Astrocyte of the cerebellum (primary cell): ENCODE results near the gene GRID1.

Source experiments
- DNase-seq: peaks from one replicate; pipeline ENCODE4 v3.0.0-alpha.2; 2011; ENCODE audit warnings: low read depth
- H3K4me3 ChIP-seq: 2 replicates; pipeline ENCODE4 v1.5.1; 2011; ENCODE audit warnings: mild to moderate bottlenecking, low read depth, low read length, moderate library complexity
- CTCF ChIP-seq: IDR thresholded peaks from 2 replicates; pipeline ENCODE4 v1.5.1; 2012; ENCODE audit warnings: low read length, low read depth, moderate library complexity, mild to moderate bottlenecking; ENCODE audit errors: missing control alignments
- in situ Hi-C: cut with HindIII; loops from 2 replicates; pipeline ENCODE4 v1.10.0; 2017; ENCODE audit warnings: low sequenced_read_pairs

Gene GRID1

DNA sequence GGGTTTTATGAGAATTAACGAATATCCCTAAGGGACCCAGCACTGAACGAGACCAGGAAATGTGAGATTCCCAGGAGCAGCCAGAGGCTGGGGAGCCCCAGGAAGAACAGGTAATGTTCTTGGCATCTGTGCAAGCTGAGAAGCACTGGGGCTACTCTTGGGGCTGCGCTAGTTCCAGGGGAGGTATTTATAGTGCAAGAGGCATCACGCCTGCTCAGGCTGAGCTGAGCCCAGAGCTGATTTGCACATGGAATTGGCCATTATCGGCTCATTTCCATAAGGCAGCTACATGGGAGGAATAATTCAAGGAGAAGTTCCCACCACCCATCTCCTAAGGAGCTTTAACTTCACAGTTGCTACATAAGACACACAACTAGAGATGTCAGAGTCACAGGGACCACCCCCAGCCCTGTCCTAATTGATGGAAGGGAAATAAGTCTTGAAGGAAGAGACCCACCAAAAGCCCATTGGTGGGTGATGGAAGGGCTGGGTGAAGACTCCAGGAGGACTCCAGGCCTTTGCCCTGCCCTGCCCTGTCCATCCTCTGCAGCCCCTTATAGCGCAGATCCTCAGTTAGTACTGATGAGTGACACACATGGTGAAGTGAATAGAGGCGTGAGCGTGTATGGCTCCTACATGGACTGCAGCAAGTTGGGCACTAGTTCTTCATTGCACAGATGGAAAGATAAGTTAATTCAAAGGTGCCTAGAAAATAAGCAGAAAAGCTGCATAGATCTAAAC, 178.9 kb downstream of the GRID1 start:
- no peak for DNase-seq
- H3K4me3 ChIP-seq = no peak overlapping the region
- TF ChIP-seq CTCF = no peak
- in situ Hi-C loops = no loop called here

DNA sequence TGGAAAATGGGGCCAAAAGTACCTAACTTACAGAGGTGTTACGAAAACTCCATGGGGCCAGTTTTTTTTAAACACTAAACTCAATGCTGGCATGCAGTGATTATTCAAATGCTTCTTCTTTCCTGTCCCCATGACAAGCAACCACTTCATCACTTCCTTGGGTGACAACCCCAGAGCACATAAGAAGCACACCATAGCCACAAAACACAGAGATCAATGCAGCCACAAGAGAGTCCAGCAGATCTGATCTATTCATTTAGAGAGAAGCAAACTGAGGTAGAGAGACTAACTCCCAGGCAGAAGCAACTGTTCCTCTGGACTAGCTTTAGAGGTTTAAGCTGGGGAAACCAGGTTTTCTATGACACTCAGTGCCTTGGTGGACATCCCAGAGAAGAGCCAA, 180.0 kb downstream of the GRID1 start:
- in situ Hi-C loops = no loop called here

GRCh38 chr10:86182595-86182994, 184.0 kb downstream of the GRID1 start:
- TF ChIP-seq CTCF = no peak
- DNase-seq = no peak
- no peak overlapping the region for H3K4me3 ChIP-seq
- in situ Hi-C loops = no loop called here

More for the DNA sequence above, 180.0 kb downstream of the GRID1 start:
- no peak for DNase-seq
- H3K4me3 ChIP-seq = no peak overlapping the region
- no peak for TF ChIP-seq CTCF

- in situ Hi-C loops = no loop called here
- no peak overlapping the region for H3K4me3 ChIP-seq
- no peak for TF ChIP-seq CTCF
- no peak for DNase-seq
Observed at GRCh38 chr10:86182150-86182549, 184.4 kb downstream of the GRID1 start.

DNA sequence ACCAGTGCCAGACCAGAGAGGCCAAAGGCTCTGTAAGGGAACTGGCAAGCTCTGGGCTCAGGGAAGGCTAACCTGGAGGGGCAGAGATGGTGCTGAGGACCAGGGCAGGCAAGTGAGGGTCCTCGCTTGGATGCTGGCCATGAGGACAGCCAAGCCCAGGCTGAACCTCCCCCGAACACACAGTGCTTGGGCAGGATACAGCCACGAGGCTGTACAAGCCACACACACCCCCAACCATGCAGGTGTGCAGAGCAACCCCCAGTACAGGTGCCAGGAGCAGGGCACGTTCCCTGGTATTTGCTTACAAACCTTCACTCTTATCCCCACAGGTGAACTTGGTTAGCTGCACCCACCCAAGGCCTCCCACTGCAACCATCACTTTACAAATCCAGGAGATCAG, 185.7 kb downstream of the GRID1 start:
- no peak overlapping the region for H3K4me3 ChIP-seq
- TF ChIP-seq CTCF = no peak
- DNase-seq = no peak
- in situ Hi-C loops = no loop called here

- DNase-seq = no peak
- H3K4me3 ChIP-seq = no peak overlapping the region
- in situ Hi-C loops = no loop called here
- no peak for TF ChIP-seq CTCF
Observed at GRCh38 chr10:86179961-86180360, 186.6 kb downstream of the GRID1 start.
